CD4-positive, alpha-beta T cell treated with Interleukin-15 for 4 hours (primary cell): ENCODE data around the gene RAD51B.
"Not testable (repeated sequence)": the region's sequence is repeated elsewhere in the genome, so short reads cannot be mapped to it uniquely, and the experiment has no call there.

Source experiments
- DNase-seq: peaks from one replicate; pipeline ENCODE4 v3.0.0-alpha.2; 2020; ENCODE audit warnings: low spot score

RAD51B gene

DNA sequence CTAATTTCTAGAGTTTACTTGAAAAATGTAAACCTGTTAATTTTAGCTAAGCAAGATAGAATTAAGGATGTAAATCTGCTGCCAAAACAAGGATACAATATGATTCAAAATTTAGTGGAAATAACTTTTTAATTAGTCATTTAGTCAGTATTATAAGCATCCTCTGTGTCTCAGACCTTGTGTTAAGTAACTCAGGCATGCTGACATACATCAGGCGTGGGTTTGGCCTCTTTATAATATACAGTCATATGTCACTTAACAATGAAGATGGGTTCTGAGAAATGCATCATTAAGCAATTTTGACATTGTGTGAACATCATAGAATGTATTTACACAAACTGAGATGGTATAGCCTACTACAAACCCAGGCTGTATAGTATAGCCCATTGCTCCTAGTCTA is 586.4 kb downstream of the RAD51B start:
- no peak for DNase-seq

DNA sequence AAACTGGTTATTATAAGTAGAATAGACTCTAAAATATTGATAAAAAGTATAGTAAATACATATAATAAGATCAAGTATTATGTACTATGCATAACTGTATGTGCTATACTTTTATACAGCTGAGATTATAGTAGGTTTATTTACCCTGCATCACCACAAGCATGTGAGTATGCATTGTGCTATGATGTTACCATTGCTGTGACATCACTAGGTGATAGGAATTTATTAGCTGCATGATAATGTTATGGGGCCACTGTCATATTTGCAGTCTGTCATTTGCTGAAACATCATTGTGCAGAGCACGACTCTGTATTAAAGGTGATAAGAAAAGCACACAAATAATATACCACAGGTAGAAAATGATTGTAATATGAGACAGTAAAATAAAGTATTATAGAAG is 587.7 kb downstream of the RAD51B start:
- no peak for DNase-seq

DNA sequence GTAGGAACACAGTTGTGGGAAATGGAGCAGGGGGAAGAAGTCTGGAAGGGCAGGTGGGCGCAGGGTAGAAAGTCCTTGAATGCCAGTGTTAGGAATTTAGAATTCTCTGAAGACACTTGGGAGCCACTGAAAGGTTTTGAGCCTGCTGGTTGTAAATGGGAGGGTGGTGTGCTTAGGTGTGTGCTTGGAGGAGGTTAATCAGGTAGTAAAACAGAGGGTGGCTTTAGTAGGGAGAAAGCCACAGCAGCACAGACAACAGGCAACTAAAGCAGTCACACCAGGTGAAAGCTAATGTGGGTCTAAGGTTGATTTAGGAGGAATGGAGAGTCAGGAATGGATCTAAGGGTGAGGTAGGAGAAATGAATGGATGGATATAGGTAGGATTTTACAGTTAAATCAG is 588.2 kb downstream of the RAD51B start:
- no peak for DNase-seq

DNA sequence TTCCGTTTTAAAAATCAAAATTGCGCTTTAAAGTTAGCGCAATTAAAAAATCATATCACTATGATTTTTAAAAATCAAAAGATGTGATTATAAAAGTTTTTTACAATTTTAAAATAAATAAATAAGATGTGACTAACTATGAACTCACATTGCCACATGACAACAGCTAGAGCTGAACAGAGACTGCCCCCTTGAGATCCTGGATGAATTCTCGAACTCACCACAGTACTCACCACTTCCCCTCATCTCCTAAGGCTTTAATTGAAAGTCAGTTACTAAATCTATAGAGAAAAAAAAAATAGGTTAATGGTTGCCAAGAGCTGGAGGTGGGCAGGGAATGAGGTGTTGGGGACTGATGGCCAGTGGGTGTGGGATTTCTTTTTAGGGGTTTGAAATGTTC is 589.1 kb downstream of the RAD51B start:
- peak; percentile 37 for DNase-seq

DNA sequence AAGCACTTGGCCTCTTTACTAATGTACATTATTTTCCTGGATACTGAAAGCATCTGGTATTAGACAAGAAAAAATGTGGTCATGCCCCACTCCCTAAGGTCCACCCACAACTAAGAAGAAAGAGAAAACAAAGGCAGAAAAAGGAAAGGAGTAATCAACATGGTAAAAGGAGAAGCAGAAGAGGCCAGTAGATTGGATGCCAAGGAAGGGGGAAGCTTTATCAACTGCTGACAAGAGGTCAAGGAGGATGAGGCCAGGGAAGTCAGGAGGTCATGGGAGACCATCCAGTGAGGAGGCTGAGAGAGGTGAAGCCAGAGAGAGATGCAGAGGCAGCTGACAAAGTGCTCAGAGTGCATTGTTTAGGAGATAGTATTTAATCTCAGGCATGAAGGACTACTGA is 589.8 kb downstream of the RAD51B start:
- no peak for DNase-seq

DNA sequence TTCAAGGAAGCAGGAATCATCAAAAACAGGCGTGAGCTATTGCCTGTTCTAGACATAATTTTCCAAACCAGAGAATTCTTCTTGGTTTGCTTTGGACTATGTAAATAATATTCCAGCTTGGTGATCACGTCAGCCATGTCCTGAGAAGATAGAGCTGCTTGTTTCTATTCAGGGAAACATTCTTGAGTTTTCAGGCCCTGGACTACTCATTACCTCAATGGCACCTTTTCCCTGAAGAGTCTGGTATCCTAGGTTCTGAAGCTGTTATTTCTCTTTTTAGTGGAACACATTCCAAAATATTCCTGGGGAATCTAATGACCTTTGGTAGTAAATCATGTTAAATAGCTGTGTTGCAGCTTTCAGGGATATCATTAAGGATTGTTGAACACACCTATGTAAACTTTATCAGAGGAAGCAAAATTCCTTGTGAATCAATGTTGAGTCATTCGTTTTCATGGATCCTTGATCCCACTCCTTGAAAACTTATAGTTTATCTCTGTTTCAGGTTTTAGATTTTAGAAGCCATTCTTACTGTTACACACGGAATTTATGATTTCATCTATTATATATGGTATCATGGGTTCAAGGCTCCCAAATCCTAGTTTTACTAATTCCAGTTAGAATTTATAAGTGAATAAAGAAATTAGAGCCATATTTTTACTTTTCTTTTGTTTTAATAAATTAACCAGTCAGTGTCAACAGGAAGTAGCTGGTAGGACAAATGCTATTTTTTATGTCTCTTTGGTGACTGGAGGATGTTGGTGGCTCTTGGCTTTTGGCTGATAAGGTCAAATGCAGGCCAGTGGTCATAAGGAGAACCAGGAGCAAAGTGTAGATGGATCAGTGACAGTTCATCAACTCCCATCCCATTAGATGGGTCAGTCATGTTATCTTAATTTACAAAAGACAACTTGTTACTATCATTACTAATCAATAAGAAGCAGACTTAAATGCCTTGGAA is 593.2 kb downstream of the RAD51B start:
- DNase-seq, result no peak

DNA sequence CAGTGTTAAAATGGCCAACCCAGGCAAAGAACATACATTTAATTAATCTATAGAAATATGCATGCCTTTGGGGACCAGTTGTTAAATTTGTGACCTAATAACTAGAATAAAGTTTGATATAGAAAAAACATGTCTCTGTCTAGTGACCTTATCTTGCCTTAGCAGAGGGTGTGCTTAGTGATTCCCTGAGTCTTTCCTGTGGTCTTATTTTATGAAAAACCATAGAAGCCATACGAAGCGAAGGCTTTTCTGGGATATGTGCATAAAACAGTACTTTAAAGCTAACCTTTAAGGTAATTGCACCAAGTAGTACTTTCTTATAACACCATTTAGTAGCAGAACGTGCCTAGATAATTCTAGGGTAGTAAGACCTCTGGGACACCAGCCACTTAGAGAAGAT is 593.9 kb downstream of the RAD51B start:
- no peak for DNase-seq

DNA sequence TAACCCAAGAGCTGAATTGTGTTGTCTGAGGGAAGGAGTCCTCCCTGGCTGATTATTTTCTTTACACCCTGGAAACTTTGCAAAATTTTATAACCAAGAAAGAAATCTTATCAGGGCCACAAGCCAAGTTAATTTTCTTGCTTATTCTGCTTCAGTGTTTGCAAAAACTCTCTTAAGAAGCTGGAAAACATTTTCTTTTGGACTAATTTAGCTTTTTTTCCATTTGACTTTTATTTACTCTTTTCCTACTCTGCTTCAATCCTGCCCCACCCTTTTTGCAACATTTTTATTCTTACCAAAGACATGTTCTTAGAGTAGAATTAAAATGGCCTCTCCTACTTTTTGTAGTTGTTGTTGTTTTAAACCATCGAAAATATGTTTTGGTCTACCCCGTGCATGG is 594.5 kb downstream of the RAD51B start:
- no peak for DNase-seq

DNA sequence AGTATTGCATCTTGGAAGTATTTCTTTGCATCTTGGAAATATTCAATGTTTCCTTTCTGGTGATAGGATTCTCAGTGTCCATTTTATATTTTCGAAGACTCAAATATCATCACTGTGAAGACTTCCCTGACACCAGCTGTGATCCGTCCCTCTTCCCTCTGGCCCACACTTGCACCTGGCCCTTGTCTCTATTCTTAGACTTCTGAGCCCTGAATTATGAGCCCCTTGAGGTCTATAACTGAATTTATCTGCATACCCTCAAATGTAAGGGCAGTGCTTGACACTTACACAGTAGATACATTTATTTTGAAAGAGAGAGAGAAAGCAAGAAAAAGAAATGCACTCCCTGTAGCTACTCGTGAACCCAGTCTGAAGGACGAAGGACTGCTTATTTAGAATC is 596.6 kb downstream of the RAD51B start:
- no peak for DNase-seq

DNA sequence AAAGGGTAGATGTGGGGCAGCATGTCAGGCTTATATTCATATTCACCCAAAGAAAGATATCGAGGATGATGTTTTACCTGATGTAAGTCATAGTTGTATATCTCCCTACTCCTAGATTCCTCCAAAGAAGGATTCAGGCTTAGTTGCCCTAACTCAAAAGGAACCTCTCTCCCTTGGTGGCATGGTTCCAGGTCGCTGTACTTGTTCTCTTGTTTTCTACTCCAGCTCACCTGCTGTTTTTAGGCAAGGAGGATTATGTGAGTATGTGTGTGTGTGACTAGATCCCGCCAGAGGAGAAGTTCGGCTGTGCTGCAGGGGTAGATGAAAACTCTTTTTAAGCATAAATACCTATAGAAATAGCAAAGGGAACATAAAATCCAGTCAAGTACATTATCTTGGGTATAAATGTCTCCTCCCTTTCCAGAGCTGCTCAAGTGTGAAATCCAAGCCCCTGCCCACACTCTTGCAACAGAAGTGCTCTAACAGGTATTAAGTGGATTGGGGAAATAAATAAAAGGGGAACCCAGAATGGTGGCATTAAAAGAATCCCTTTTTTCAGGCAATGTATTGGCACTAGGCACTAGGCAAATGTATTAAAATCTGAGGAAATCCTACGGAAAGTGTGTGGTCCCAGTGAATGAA is 597.6 kb downstream of the RAD51B start:
- DNase-seq, result no peak

DNA sequence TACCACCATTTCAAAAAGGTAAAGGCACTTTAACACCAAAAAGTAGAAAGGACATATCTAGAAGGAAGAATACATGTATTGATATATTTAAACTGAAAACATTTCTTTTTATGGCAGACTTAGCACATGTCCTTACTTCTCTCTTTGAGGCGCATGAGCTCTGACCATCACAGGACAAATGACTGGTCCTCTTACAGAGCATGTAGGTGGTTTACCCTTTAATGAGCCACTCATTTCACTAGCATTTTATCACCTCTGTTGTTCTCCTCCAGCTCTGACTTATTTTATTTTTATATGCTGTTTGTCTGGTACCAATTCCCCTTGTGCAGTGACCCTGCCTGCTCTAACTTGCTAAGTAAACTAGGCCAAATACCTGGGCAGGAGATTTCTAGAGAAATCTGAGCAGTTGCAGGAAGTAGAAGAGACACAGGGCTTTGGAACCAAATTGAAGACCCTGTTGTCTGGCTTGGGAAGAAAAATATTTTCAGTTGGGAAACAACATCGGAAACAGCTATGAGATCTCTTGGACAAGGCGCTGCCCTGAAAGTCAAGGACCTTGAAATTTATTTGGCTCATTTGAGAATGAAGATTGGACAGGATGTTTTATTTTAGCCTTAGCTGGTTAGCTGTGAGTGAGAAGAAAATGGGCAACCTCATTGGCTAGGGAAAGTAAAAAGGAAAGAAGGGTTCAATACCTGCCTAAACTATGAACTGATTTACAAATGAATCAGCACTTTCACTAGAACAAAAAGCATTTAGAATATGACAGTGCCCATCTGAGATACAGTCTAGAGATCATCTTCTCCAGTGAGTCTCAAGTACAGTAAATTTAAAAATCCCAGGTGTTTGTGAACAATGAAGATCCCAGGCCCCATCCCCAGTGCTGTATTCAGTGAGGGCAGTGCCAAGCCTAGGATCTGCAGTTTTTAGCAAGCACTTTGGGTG is 598.9 kb downstream of the RAD51B start:
- DNase-seq, result no peak

DNA sequence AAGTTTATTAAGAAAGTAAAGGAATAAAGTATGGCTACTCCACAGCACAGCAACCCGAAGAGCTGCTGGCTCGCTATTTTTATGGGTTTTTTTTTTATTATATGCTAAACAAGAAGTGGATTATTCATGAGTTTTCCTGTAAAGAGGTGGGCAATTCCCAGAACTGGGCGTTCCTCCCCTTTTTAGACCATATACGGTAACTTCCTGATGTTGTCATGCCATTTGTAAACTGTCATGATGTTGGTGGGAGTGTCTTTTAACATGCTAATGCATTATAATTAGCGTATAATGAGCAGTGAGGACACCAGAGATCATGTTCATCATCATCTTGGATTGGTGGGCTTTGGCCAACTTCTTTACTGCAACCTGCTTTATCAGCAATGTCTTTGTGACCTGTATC is 600.8 kb downstream of the RAD51B start:
- DNase-seq, result no peak

DNA sequence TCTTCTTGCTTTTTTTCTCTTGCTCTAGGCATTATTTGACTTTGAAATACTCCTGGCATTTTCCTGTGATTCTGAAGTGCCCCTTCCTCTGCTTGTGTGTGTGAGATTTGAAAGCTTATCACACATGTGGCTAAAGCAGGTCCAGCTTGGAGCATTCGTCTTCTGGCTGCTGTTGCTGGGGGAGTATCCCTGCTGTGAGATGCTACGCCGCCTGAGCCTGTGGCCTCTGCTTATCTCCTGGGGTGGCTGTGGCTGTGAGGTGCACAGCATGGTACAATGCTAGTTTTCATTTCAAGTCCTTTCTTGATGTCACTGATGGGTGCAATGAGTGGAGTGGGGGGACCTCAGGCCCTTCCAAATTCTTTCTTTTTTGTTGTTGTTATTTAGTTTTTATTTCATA is 601.5 kb downstream of the RAD51B start:
- DNase-seq, result no peak

DNA sequence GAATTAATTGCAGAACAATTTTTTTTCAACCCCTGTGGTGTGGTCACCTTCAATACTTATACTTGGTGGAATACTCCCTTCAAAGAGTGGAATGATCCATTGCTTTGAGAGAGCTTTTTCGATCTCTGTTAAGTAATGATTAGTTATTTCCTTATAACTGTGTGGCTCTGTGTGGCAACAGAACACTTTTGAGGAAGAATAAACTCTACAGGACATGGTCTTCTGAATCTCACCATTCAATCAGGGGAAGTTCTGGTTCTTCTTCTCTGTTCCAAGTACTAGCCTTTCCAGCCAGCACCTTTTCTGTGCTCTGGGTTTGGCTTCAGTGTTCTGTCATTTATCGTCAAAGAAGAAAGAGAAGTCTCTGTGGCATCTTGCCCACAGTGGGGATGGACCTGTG is 604.1 kb downstream of the RAD51B start:
- DNase-seq, result no peak

DNA sequence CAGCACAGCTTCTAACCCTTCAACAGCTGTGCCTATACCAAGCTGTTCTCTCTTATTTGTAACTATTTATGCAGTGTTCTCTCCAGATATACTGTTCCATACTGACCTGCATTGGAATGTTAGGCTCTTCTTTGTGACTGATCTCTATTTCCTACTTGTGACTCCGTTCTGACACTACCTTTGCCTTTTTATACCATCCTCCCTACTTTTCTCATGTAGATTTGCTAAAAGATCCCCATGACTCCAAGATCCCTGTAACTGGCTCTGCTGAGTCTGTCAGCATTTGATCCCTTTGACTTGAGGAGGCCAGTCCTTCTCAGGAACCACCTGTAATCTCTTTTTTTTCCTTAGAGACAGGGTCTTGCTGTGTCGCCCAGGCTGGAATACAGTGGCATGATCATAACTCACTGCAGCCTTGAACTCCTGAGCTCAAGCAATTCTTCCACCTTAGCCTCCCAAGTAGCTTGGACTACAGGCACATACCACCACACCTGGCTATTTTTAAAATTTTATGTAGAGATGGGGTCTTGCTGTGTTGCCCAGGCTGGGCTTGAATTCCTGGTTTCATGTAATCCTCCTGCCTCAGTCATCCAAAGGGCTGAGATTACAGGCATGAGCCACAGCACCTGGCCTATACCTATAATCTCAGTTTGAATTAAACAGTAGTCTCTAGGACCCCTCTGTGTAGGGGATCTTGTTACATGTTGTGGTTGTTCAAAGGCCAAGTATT is 605.0 kb downstream of the RAD51B start:
- DNase-seq, result no peak

DNA sequence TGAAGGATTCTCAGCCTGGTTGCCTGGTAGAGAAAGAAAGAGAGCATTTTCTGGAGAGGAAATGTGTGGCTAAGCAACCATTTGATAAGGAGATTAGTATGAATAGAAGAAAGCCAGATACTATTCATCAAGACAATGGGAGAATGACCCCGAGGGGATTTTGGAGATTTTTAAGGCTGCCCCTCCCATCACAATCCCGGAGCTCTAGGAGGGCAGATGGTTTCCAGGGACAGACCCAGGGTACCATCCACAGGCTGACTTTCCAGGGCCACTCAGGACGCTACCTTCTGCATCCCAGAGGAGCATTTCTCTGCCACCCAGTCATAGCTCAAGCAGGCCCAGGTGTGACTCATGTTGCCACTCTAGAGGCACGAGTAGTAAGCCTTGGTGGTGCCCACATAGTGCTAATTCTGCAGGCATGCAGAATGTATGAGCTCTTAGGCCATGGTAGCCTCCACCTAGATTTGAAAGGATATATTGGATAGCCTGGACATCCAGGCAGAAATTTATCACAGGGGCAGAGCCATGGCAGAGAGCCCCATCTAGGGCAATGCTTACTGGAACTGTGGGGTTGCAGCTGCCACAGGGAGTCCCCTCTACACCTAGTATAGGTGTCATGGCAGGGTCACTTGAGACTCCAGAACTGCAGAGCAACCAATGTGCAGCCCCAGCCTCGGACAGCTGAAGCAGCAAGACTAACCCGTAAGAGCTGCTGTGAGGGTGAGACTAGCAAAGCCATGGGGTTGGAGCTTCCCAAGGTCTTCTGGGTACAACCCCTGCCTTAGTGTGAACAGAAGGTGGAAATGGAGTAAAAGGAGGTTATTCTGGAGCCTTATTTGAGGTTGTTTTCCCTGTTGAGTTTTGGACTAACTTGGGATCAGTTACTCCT is 607.3 kb downstream of the RAD51B start:
- DNase-seq, result no peak

DNA sequence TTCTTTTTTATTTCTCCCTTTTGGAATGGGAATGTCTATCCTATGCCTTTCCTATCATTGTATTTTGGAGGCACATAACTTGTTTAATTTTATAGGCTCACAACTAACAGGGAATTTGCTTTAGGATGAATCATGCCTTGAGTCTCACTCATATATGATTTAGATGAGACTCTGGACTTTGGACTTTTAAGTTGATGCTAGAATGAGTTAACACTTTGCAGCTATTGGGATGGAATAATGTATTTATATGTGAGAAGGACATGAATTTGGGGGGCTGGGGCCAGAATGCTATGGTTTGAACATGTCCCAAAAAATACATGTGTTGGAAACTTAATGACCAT is 607.9 kb downstream of the RAD51B start:
- no peak for DNase-seq

DNA sequence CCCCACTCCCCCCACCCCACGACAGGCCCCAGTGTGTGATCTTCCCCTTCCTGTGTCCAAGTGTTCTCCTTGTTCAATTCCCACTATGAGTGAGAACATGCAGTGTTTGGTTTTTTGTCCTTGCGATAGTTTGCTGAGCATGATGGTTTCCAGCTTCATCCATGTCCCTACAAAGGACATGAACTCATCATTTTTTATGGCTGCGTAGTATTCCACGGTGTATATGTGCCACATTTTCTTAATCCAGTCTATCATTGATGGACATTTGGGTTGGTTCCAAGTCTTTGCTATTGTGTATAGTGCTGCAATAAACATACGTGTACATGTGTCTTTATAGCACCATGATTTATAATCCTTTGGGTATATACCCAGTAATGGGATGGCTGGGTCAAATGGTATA is 609.3 kb downstream of the RAD51B start:
- DNase-seq, result not testable (repeated sequence)

DNA sequence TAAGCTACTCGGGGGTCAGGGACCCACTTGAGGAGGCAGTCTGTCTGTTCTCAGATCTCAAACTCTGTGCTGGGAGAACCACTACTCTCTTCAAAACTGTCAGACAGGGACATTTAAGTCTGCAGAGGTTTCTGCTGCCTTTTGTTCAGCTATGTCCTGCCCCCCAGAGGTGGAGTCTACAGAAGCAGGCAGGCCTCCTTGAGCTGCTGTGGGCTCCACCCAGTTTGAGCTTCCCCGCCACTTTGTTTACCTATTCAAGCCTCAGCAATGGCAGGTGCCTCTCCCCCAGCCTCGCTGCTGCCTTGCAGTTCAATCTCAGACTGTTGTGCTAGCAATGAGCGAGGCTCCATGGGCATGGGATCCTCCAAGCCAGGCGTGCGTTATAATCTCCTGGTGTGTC is 614.6 kb downstream of the RAD51B start:
- DNase-seq, result not testable (repeated sequence)

DNA sequence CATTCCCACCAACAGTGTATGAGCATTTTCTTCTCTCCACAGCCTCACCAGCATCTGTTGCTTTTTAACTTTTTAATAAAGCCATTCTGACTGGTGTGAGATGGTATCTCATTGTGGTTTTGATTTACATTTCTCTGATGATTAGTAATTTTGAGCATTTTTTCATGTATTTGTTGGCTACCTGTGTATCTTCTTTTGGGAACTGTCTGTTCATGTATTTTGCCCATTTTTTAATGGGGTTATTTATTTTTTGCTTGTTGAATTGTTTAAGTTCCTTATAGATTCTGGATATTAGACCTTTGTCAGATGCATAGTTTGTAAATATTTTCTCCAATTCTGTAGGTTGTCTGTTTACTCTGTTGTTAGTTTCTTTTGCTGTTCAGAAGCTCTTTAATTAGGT is 616.1 kb downstream of the RAD51B start:
- not testable (repeated sequence) for DNase-seq

DNA sequence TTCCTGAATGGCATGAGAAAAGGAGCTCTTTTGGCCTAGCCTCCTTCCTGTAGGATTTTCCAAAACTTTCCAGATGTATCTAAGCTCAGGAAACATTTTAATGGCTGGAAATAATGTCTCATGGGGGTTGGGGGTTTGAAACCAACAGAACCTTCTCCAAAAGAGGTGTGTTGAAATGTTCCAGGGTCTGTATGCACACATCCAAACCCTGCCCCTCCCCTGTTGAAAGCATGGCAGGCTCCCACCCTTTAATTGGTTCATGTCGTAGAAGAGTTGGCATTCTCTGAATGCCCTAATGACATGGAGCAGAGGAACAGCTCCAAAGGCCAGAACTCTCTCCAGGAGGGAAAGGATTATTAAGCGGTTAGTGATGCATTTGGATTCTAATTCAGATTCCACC is 620.1 kb downstream of the RAD51B start:
- DNase-seq, result no peak
